Activated T-helper 17 cell treated with anti-CD3 and anti-CD28 coated beads, Interleukin-2, amount 50 U/mL, for 72 hours (primary cell): Measurements from ENCODE around the gene EGLN2. TPM values are rescaled to one million over a fixed set of nuclear protein-coding genes. Genes with fewer than 3 reads are reported as not detected.
"Not testable (repeated sequence)": the region's sequence is repeated elsewhere in the genome, so short reads cannot be mapped to it uniquely, and the experiment has no call there.

ENCODE experiments used
- ATAC-seq: fragments of 150-1000 bp; cut with Tn5 transposase; replicated peaks from 2 replicates; pipeline ENCODE4 v1.10.0; 2021; ENCODE audit warnings: mild to moderate bottlenecking, moderate library complexity
- H3K27ac Mint-ChIP-seq: one replicate; pipeline ENCODE4 v1.8.0; 2022; ENCODE audit warnings: mixed read lengths
- H3K27me3 Mint-ChIP-seq: one replicate; pipeline ENCODE4 v1.8.0; 2022; ENCODE audit warnings: mixed read lengths
- H3K36me3 Mint-ChIP-seq: one replicate; pipeline ENCODE4 v1.8.0; 2022; ENCODE audit warnings: low read depth, mild to moderate bottlenecking, mixed read lengths
- H3K4me1 Mint-ChIP-seq: one replicate; pipeline ENCODE4 v1.8.0; 2022; ENCODE audit warnings: mixed read lengths
- H3K4me3 Mint-ChIP-seq: one replicate; pipeline ENCODE4 v1.8.0; 2022; ENCODE audit warnings: mild to moderate bottlenecking, mixed read lengths
- H3K9me3 Mint-ChIP-seq: one replicate; pipeline ENCODE4 v1.8.0; 2022; ENCODE audit warnings: mixed read lengths
- total RNA-seq, 2 donors: library from RNA; stranded (reverse); gene quantifications; one replicate each; pipeline ENCODE4 v1.2.3, GENCODE V29; 2022

The EGLN2 gene
- total RNA-seq, 2 donors from 2014 or later: 78.1 to 86.8 TPM

- Mint-ChIP-seq H3K36me3 (peaks cover 39% of the 10 kb centered on the region), H3K9me3 (no peaks in the 10 kb centered on the region), H3K27me3 (no peaks in the 10 kb centered on the region), H3K4me3 (peak overlapping the region; percentile 88), H3K27ac (peak overlapping the region; percentile 70), H3K4me1 (peaks cover 17% of the 10 kb centered on the region)
- no peak for ATAC-seq
Measured at GRCh38 chr19:40811478-40812341, 12.7 kb downstream of the EGLN2 start.

- H3K9me3 Mint-ChIP-seq, H3K27me3 Mint-ChIP-seq, ATAC-seq: not testable (repeated sequence)
- H3K36me3 Mint-ChIP-seq: peaks cover 30% of the 10 kb centered on the region
- H3K4me1 Mint-ChIP-seq: peaks cover 12% of the 10 kb centered on the region
- peak overlapping the region; percentile 80 for H3K27ac Mint-ChIP-seq
- H3K4me3 Mint-ChIP-seq: peak overlapping the region; percentile 88
Measured at GRCh38 chr19:40812571-40812970, 13.6 kb downstream of the EGLN2 start.

- Mint-ChIP-seq H3K4me1 (peaks cover 9% of the 10 kb centered on the region), H3K27me3 (no peaks in the 10 kb centered on the region), H3K27ac (peak overlapping the region; percentile 80), H3K4me3 (peak overlapping the region; percentile 88), H3K9me3 (no peaks in the 10 kb centered on the region), H3K36me3 (peaks cover 24% of the 10 kb centered on the region)
- no peak for ATAC-seq
Measured at GRCh38 chr19:40813182-40813581, 14.2 kb downstream of the EGLN2 start.

GRCh38 chr19:40815223-40815622 lies 16.2 kb downstream of the EGLN2 start:
- Mint-ChIP-seq H3K36me3 (peaks cover 5% of the 10 kb centered on the region), H3K4me3 (no peak overlapping the region), H3K27ac (peak overlapping the region; percentile 18), H3K9me3 (no peaks in the 10 kb centered on the region), H3K4me1 (peaks cover 24% of the 10 kb centered on the region), H3K27me3 (no peaks in the 10 kb centered on the region)
- no peak for ATAC-seq

- Mint-ChIP-seq H3K4me3 (peak overlapping the region; percentile 82), H3K27ac (peak overlapping the region; percentile 61), H3K4me1 (peaks cover 16% of the 10 kb centered on the region)
- not testable (repeated sequence) for H3K27me3 Mint-ChIP-seq, H3K9me3 Mint-ChIP-seq, H3K36me3 Mint-ChIP-seq
- peak; percentile 96 for ATAC-seq
Measured at GRCh38 chr19:40818480-40819399, 19.7 kb downstream of the EGLN2 start.

- not testable (repeated sequence) for H3K36me3 Mint-ChIP-seq, ATAC-seq, H3K27ac Mint-ChIP-seq, H3K9me3 Mint-ChIP-seq, H3K27me3 Mint-ChIP-seq
- peak overlapping the region; percentile 82 for H3K4me3 Mint-ChIP-seq
- H3K4me1 Mint-ChIP-seq: peaks cover 16% of the 10 kb centered on the region
Measured at GRCh38 chr19:40819479-40820234, 20.7 kb downstream of the EGLN2 start.

GRCh38 chr19:40822161-40822560 lies 23.2 kb downstream of the EGLN2 start:
- H3K4me3 Mint-ChIP-seq: no peak overlapping the region
- no peak for ATAC-seq
- H3K9me3 Mint-ChIP-seq: no peaks in the 10 kb centered on the region
- no peaks in the 10 kb centered on the region for H3K27me3 Mint-ChIP-seq
- H3K4me1 Mint-ChIP-seq: peaks cover 28% of the 10 kb centered on the region
- H3K36me3 Mint-ChIP-seq: no peaks in the 10 kb centered on the region
- H3K27ac Mint-ChIP-seq: no peak overlapping the region

GRCh38 chr19:40822704-40823553 lies 23.9 kb downstream of the EGLN2 start:
- not testable (repeated sequence) for H3K27me3 Mint-ChIP-seq, H3K4me3 Mint-ChIP-seq, H3K36me3 Mint-ChIP-seq, H3K9me3 Mint-ChIP-seq, H3K27ac Mint-ChIP-seq, ATAC-seq
- H3K4me1 Mint-ChIP-seq: peaks cover 30% of the 10 kb centered on the region

GRCh38 chr19:40824916-40825315 lies 25.9 kb downstream of the EGLN2 start:
- not testable (repeated sequence) for H3K27ac Mint-ChIP-seq, H3K27me3 Mint-ChIP-seq, ATAC-seq, H3K9me3 Mint-ChIP-seq, H3K36me3 Mint-ChIP-seq, H3K4me3 Mint-ChIP-seq
- H3K4me1 Mint-ChIP-seq: peaks cover 14% of the 10 kb centered on the region

- peaks cover 14% of the 10 kb centered on the region for H3K4me1 Mint-ChIP-seq
- not testable (repeated sequence) for H3K36me3 Mint-ChIP-seq, H3K4me3 Mint-ChIP-seq, H3K27me3 Mint-ChIP-seq, H3K9me3 Mint-ChIP-seq, ATAC-seq, H3K27ac Mint-ChIP-seq
Measured at GRCh38 chr19:40825460-40826095, 26.6 kb downstream of the EGLN2 start.

GRCh38 chr19:40826312-40826698 lies 27.3 kb downstream of the EGLN2 start:
- Mint-ChIP-seq H3K4me1 (peaks cover 14% of the 10 kb centered on the region), H3K27ac (peak overlapping the region; percentile 3)
- H3K36me3 Mint-ChIP-seq, ATAC-seq, H3K4me3 Mint-ChIP-seq, H3K27me3 Mint-ChIP-seq, H3K9me3 Mint-ChIP-seq: not testable (repeated sequence)

- not testable (repeated sequence) for H3K27me3 Mint-ChIP-seq, H3K36me3 Mint-ChIP-seq, H3K9me3 Mint-ChIP-seq
- Mint-ChIP-seq H3K4me3 (peak overlapping the region; percentile 2), H3K27ac (peak overlapping the region; percentile 3), H3K4me1 (peaks cover 14% of the 10 kb centered on the region)
- peak; percentile 80 for ATAC-seq
Measured at GRCh38 chr19:40826699-40827385, 27.9 kb downstream of the EGLN2 start.
